ENCODE results near the gene CD19. TPM values are rescaled to one million over a fixed set of nuclear protein-coding genes. Genes with fewer than 3 reads are reported as not detected.
"Not testable (repeated sequence)": the region's sequence is repeated elsewhere in the genome, so short reads cannot be mapped to it uniquely, and the experiment has no call there.

Gene CD19
- total RNA-seq, 1 donor from 2014 or later, result not detected

GRCh38 chr16:28938721-28939120 lies 7.0 kb downstream of the CD19 start:
- Mint-ChIP-seq H3K36me3 (no peaks in the 10 kb centered on the region), H3K4me3 (no peak overlapping the region), H3K27me3 (no peaks in the 10 kb centered on the region), H3K4me1 (ENCODE audit: unreplicated experiment) (peaks cover 12% of the 10 kb centered on the region), H3K27ac (no peak overlapping the region), H3K9me3 (peaks cover 5% of the 10 kb centered on the region)
- DNase-seq (ENCODE audit: extremely low spot score, unreplicated experiment), result no peak
- TF ChIP-seq CTCF (conservative IDR thresholded peaks at IDR 0.05), result no peak

- not testable (repeated sequence) for DNase-seq (ENCODE audit: extremely low spot score, unreplicated experiment); H3K4me3 Mint-ChIP-seq; H3K9me3 Mint-ChIP-seq; H3K27me3 Mint-ChIP-seq; H3K36me3 Mint-ChIP-seq; H3K27ac Mint-ChIP-seq; H3K4me1 Mint-ChIP-seq (ENCODE audit: unreplicated experiment)
Observed at GRCh38 chr16:28939825-28940224, 8.1 kb downstream of the CD19 start.

GRCh38 chr16:28943281-28943680 lies 11.5 kb downstream of the CD19 start:
- H3K27me3 Mint-ChIP-seq, result peaks cover 7% of the 10 kb centered on the region
- H3K9me3 Mint-ChIP-seq, result no peaks in the 10 kb centered on the region
- H3K4me1 Mint-ChIP-seq (ENCODE audit: unreplicated experiment), result peaks cover 6% of the 10 kb centered on the region
- no peak overlapping the region for H3K4me3 Mint-ChIP-seq
- TF ChIP-seq CTCF (conservative IDR thresholded peaks at IDR 0.05), result no peak
- DNase-seq (ENCODE audit: extremely low spot score, unreplicated experiment), result no peak
- no peaks in the 10 kb centered on the region for H3K36me3 Mint-ChIP-seq
- H3K27ac Mint-ChIP-seq, result no peak overlapping the region

- Mint-ChIP-seq H3K27me3 (peaks cover 7% of the 10 kb centered on the region), H3K4me1 (ENCODE audit: unreplicated experiment) (peaks cover 16% of the 10 kb centered on the region), H3K27ac (no peak overlapping the region), H3K4me3 (no peak overlapping the region), H3K9me3 (no peaks in the 10 kb centered on the region), H3K36me3 (peaks cover 4% of the 10 kb centered on the region)
- DNase-seq (ENCODE audit: extremely low spot score, unreplicated experiment), result no peak
- no peak for TF ChIP-seq CTCF (conservative IDR thresholded peaks at IDR 0.05)
Observed at GRCh38 chr16:28946681-28947080, 14.9 kb downstream of the CD19 start.

- DNase-seq (ENCODE audit: extremely low spot score, unreplicated experiment), result peak; percentile 99
- Mint-ChIP-seq H3K36me3 (peaks cover 11% of the 10 kb centered on the region), H3K27ac (peak within 1 kb of the TSS; percentile 84), H3K27me3 (peaks cover 4% of the 10 kb centered on the region), H3K9me3 (no peaks in the 10 kb centered on the region), H3K4me1 (ENCODE audit: unreplicated experiment) (peaks cover 18% of the 10 kb centered on the region), H3K4me3 (peak within 1 kb of the TSS; percentile 96)
- TF ChIP-seq CTCF (conservative IDR thresholded peaks at IDR 0.05), result no peak
Observed at GRCh38 chr16:28950648-28951409, 19.1 kb downstream of the CD19 start, which contains the start of gene NFATC2IP. Gene NFATC2IP (plus strand): TSS chr16:28950937. CDS start chr16:28951012, 75 bp downstream.

GRCh38 chr16:28951410-28951943 lies 19.7 kb downstream of the CD19 start:
- Mint-ChIP-seq H3K9me3 (no peaks in the 10 kb centered on the region), H3K27me3 (peaks cover 4% of the 10 kb centered on the region), H3K36me3 (peaks cover 14% of the 10 kb centered on the region), H3K4me3 (peak overlapping the region; percentile 96), H3K27ac (peak overlapping the region; percentile 65), H3K4me1 (ENCODE audit: unreplicated experiment) (peaks cover 17% of the 10 kb centered on the region)
- no peak for DNase-seq (ENCODE audit: extremely low spot score, unreplicated experiment)
- no peak for TF ChIP-seq CTCF (conservative IDR thresholded peaks at IDR 0.05)

Data from type B pancreatic cell (in vitro differentiated cells).